HEK293T (cell line): Measurements from ENCODE around the gene TYMP.

Source experiments
- CTCF ChIA-PET: fragments of 350-600 bp; formaldehyde crosslinking; extraction: SDS; loops from one replicate; lab custom pipeline; 2021; ENCODE audit warnings: antibody characterized with exemption, inconsistent platforms; lab: Yijun Ruan, JAX
- POLR2A ChIA-PET: fragments of 350-600 bp; formaldehyde crosslinking; extraction: SDS; loops from one replicate; lab custom pipeline; 2020; ENCODE audit warnings: antibody characterized with exemption, inconsistent platforms; lab: Yijun Ruan, JAX
- DNase-seq: peaks from one replicate; pipeline ENCODE4 v3.0.0; 2012; ENCODE audit warnings: mixed read lengths; ENCODE audit errors: extremely low spot score
- ARNT ChIP-seq: fragments of 450-650 bp; IDR thresholded peaks from 2 replicates; pipeline ENCODE4 v1.6.1; 2017; ENCODE audit warnings: mild to moderate bottlenecking
- BHLHE40 ChIP-seq: fragments of 450-650 bp; IDR thresholded peaks from 2 replicates; pipeline ENCODE4 v1.6.1; 2016; ENCODE audit warnings: mild to moderate bottlenecking, moderate library complexity, borderline replicate concordance
- CTBP1 ChIP-seq: fragments of 450-650 bp; IDR thresholded peaks from 2 replicates; pipeline ENCODE4 v1.6.1; 2016; ENCODE audit warnings: borderline replicate concordance
- ELF4 ChIP-seq: fragments of 450-650 bp; IDR thresholded peaks from 2 replicates; pipeline ENCODE4 v1.6.1; 2017; ENCODE audit warnings: antibody characterized with exemption
- FOXA1 ChIP-seq: fragments of 450-650 bp; IDR thresholded peaks from 2 replicates; pipeline ENCODE4 v1.6.1; 2016; ENCODE audit warnings: mild to moderate bottlenecking
- FOXK2 ChIP-seq: fragments of 450-650 bp; IDR thresholded peaks from 2 replicates; pipeline ENCODE4 v1.6.1; 2016; ENCODE audit warnings: mild to moderate bottlenecking
- FOXM1 ChIP-seq: fragments of 450-650 bp; IDR thresholded peaks from 2 replicates; pipeline ENCODE4 v1.6.1; 2017; ENCODE audit warnings: mild to moderate bottlenecking, borderline replicate concordance
- HDGF ChIP-seq: fragments of 450-650 bp; IDR thresholded peaks from 2 replicates; pipeline ENCODE4 v1.6.1; 2017; ENCODE audit warnings: antibody characterized with exemption, borderline replicate concordance
- L3MBTL2 ChIP-seq: fragments of 450-650 bp; conservative IDR thresholded peaks from 2 replicates; pipeline ENCODE4 v1.6.1; 2016; ENCODE audit warnings: mild to moderate bottlenecking
- LEF1 ChIP-seq: fragments of 450-650 bp; IDR thresholded peaks from 2 replicates; pipeline ENCODE4 v1.6.1; 2017; ENCODE audit warnings: mild to moderate bottlenecking, borderline replicate concordance
- NFRKB ChIP-seq: fragments of 450-650 bp; IDR thresholded peaks from 2 replicates; pipeline ENCODE4 v1.6.1; 2016; ENCODE audit warnings: mild to moderate bottlenecking, moderate library complexity
- PKNOX1 ChIP-seq: fragments of 450-650 bp; IDR thresholded peaks from 2 replicates; pipeline ENCODE4 v1.6.1; 2016
- SP1 ChIP-seq: fragments of 450-650 bp; IDR thresholded peaks from 2 replicates; pipeline ENCODE4 v1.6.1; 2017
- SUZ12 ChIP-seq: fragments of 450-650 bp; IDR thresholded peaks from 2 replicates; pipeline ENCODE4 v1.6.1; 2016; ENCODE audit warnings: mild to moderate bottlenecking
- TARDBP ChIP-seq: fragments of 450-650 bp; IDR thresholded peaks from 2 replicates; pipeline ENCODE4 v1.6.1; 2016
- ZNF384 ChIP-seq: fragments of 450-650 bp; IDR thresholded peaks from 2 replicates; pipeline ENCODE4 v1.6.1; 2016

TYMP gene

GRCh38 chr22:50504369-50505211 is 25.2 kb downstream of the TYMP start:
- DNase-seq = no peak
- ChIA-PET POLR2A (no interaction called here), CTCF (no interaction called here)
- TF ChIP-seq TARDBP (no peak), SP1 (no peak), NFRKB (no peak), FOXM1 (no peak), PKNOX1 (no peak), SUZ12 (no peak)

GRCh38 chr22:50503475-50504145 is 26.2 kb downstream of the TYMP start:
- TF ChIP-seq ARNT = no peak
- TF ChIP-seq TARDBP = no peak
- no peak for TF ChIP-seq ZNF384
- no peak for TF ChIP-seq FOXA1
- TF ChIP-seq CTBP1 = no peak
- TF ChIP-seq HDGF = no peak
- TF ChIP-seq LEF1 = no peak
- no peak for TF ChIP-seq SUZ12
- no peak for TF ChIP-seq FOXM1
- TF ChIP-seq BHLHE40 = no peak
- no peak for TF ChIP-seq ELF4
- ChIA-PET CTCF (no interaction called here), POLR2A (interaction anchor here (1.1 kb wide), 1 partner anchor 22 kb away, joined by 7 read pairs; the partner anchor contains the start of gene SCO2)
- DNase-seq = no peak

- CTCF ChIA-PET = no interaction called here
Measured at GRCh38 chr22:50502628-50503474, 27.0 kb downstream of the TYMP start.

GRCh38 chr22:50502096-50502495 is 27.7 kb downstream of the TYMP start:
- CTCF ChIA-PET = no interaction called here
- no peak for TF ChIP-seq L3MBTL2
- no peak for TF ChIP-seq ARNT
- TF ChIP-seq TARDBP = no peak
- no peak for TF ChIP-seq FOXK2
- TF ChIP-seq CTBP1 = no peak
- no peak for TF ChIP-seq FOXM1
- no peak for TF ChIP-seq ELF4
- TF ChIP-seq SUZ12 = no peak

More at GRCh38 chr22:50502628-50503474, 27.0 kb downstream of the TYMP start:
- POLR2A ChIA-PET = interaction anchor here (1.1 kb wide), 1 partner anchor 23 kb away, joined by 7 read pairs; the partner anchor contains the start of gene SCO2
- TF ChIP-seq CTBP1 (no peak), FOXA1 (no peak), BHLHE40 (no peak), L3MBTL2 (no peak), SUZ12 (no peak), SP1 (no peak), HDGF (no peak), LEF1 (no peak), FOXK2 (no peak), ARNT (no peak), FOXM1 (no peak), ZNF384 (no peak), NFRKB (no peak), ELF4 (no peak), TARDBP (no peak), PKNOX1 (no peak)
- DNase-seq = no peak

GRCh38 chr22:50500452-50500851 is 29.4 kb downstream of the TYMP start:
- ChIA-PET CTCF (no interaction called here), POLR2A (interaction anchor here (2.8 kb wide), 1 partner anchor 25 kb away, joined by 9 read pairs; the partner anchor contains the start of gene SCO2)
- no peak for TF ChIP-seq NFRKB
- no peak for TF ChIP-seq ZNF384
- no peak for TF ChIP-seq SUZ12
- no peak for TF ChIP-seq BHLHE40
- no peak for TF ChIP-seq FOXM1
- no peak for TF ChIP-seq ARNT
- no peak for TF ChIP-seq L3MBTL2
- no peak for TF ChIP-seq SP1
- no peak for TF ChIP-seq LEF1
- no peak for TF ChIP-seq HDGF
- no peak for DNase-seq

More at GRCh38 chr22:50502096-50502495, 27.7 kb downstream of the TYMP start:
- POLR2A ChIA-PET = interaction anchor here (2.8 kb wide), 1 partner anchor 24 kb away, joined by 9 read pairs; the partner anchor contains the start of gene SCO2
- DNase-seq = no peak
